GM11168 (cell line): ENCODE data around the gene LHX3.
"Not testable (repeated sequence)": the region's sequence is repeated elsewhere in the genome, so short reads cannot be mapped to it uniquely, and the experiment has no call there.

Experiments
- in situ Hi-C: fragments of 300-500 bp; cut with MboI; formaldehyde crosslinking; loops from one replicate; pipeline ENCODE4 v1.12.0; 2022; ENCODE audit warnings: low sequenced_read_pairs; ENCODE audit not compliant: unreplicated experiment

Gene LHX3

DNA sequence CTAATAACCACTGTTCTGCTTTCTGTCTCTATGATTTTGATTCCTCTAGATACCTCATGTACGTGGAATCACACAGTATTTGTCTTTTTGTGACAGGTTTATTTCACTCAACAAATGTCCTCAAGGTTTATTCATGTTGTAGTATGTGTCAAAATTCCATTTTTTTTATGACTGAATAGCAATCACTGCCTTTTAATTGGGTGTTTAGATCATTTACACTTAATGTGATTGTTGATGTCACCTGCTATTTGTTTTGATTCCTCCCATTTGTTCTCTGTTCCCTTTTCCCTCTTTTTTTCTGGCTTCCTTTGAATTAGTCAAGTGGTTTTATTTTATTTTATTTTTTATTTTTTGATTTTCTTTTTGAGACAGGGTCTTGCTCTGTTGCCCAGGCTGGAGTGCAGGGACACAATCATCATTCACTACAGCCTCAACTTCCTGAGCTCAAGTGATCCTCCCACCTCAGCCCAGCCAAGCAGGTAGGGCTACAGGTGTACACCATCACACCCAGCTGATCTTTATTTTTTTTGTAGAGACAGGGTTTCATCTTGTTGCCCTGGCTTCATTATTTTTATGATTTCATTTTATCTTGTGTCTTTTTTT, 41.6 kb downstream of the LHX3 start:
- in situ Hi-C loops = no loop called here

DNA sequence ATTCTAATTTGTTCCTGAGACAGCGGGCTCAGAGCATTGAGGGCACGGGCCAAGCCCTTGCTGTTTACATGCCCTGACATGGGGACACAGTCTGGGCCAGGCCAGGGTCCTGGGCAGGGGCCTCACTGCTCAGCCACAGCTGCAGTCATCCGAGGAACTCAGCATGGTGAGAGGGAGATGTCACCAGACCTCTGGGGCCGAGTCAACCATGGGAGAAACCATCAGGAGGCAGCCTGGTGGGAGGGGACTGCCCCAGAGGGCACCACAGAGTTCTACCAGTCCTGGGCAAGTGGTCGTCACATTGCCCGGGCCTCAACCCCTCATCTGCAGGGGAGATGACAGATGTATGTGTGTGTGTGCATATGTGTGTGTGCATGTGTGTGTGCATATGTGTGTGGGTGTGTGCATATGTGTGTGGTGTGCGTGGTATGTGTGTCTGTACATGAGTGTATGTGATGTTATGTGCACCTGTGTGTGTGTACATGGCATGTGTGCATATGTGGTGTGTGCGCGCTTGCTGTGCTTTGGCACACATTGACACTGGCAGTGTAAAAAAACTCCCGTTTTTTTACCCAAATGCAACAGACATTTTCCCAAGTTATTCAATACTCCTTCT, 43.8 kb downstream of the LHX3 start:
- in situ Hi-C loops = no loop called here

DNA sequence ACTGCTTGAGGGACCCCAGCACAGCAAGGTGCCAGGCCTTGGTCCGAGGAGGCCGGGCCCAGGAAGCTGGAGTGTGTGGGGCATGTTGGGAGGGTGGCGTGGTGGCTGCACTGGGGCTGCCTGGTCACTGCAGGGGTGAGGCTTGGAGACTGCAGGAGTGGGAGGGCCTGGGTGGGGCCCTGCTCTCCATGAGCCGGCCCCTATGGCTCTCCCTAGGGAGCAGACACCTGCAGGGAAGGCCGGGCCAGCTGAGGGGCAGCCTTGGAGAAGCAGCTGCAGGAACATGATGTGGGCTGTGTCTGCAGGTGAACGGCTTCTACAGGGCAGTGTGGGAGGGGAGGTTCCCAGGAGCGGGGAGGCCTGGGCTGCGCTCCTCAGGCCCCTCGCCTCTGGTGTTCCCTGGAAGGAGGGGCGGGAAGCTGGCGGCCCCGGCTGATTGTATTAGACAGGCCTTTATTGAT, 44.5 kb downstream of the LHX3 start:
- in situ Hi-C loops = no loop called here

DNA sequence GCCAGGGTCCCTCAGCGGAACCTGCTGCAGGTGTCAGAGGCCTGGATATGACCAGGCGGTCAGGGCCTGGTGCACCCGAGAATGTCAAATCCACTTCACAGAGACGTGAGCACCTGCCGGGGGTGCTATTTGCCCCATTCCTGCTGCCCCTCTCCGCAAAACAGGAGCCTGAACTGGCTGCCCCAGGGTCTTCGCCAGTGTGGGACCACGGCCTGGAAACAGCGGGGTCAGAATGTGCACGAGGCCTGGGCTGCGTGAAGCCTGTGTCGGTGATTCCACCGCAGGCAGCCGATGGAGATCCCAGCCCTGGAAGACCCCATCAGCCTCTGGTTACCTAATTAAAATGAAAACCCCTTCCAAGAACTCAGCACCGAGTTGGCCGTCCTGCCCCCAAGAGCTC, 45.1 kb downstream of the LHX3 start:
- in situ Hi-C loops = no loop called here

DNA sequence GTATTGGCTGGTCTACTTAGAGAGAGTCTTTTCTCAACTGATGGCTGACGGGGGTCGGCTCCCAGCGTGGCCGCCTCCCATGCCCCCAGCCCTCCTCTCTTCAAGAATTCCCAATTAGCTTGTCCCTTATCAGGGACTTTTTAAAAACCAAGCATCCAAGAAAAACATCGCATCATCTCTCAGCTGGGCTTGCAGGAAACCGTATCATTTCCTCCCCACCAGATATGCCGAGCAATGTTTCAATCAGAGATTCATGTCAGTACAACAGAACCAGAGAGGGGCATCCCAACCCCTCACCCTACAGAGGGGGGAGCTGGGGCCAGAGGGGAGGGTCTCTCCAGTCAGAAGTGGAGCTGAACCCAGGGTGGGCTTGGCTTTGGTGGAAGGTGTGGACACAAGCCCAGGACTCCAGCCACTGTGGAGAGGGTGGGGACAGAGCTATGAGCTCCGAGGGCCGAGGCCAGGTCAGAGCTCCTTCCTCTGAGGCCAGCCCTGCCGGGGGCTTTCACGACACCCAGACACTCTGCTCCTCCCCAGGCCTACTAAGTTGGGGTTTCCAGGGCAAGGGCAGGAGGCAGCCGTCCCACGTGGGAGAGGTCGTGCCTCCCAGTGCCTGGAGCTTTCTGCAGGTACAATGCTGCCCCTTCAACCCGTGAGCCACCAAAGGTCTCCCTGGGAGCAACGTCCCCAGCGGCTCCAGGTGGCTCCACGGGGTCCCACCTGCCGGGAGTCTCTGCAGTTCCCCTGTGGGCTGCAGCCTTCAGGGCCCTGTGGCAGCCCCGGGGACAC, 47.3 kb downstream of the LHX3 start:
- in situ Hi-C loops = no loop called here

DNA sequence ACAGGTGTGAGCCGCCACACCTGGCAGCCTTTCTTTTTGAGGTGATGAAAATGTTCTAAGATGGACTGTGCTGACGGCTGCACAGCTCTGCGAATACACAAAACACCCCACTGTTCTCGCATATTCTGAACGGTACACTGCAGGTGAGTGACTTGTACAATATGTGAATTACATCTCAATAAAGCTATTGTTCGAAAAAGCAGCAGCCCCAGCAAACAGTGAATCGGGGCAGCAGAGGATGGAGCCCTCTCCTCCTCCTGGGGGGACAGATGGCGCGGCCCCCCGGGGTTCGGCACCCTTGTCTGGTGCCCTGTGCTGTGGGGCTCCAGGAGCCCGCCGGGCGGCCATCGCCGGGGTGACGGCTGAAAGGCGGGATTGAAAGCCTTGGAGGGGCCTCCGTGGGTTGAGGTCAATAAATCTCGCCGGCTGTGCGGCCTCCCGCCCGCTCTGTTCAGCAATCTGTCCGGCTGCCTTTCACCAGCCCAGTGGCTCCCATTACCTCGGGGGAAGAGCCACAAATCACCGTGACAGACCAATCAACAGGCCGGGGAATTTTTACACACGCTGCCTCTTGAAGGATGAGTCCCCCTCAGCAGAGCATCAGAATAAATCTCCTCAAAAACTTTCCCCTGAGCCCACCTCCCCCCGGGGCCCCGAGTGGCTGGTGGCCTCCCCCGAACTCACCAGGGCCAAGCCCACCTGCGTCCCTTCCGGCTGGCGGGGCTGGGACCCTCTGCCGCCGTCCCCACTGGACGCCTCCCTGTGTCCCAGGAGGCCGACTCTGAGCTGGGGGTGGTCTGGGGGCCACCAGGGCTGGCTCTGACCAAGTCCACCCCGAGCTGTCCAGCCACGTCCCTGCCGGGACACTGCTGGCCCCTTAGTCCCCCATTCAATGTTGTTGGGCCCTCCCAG, 48.5 kb downstream of the LHX3 start:
- in situ Hi-C loops = no loop called here

DNA sequence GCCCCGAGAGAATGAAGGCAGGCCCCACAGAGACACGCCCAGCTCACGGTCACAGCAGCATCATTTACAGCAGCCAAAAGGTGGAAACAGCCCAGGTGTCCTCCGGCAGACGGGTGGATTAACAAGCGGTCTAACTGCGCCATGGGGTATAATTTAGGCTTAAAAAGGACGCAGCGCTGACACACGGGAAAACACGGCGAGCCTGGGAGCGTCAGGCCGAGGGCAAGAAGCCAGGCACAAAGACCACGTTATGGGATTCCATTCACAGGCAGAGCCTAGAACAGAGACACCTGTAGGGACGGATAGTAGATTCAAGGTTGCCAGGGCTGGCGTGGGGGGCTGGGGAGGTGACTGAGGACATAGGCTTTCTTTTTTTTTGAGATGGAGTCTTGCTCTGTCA, 49.4 kb downstream of the LHX3 start:
- in situ Hi-C loops = no loop called here

DNA sequence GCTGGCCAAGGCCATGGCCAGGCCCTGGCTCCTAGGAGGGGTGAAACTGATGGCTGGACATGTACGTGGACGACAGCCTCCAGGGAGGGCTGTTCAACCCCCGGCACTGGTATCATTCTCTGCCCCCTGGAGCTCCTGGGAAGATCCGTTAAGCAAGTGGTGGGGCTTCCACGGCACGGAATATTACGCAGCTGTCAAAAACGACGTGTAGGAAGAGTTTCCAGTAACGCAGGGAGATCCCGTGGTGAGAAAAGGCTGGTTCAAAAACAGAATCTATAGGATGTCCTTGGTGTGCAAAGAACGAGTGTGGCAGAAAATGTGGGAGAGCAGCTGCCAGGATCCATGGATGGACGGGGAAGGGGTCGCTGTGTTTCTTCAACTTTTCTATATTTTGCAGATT, 50.0 kb downstream of the LHX3 start:
- in situ Hi-C loops = no loop called here

DNA sequence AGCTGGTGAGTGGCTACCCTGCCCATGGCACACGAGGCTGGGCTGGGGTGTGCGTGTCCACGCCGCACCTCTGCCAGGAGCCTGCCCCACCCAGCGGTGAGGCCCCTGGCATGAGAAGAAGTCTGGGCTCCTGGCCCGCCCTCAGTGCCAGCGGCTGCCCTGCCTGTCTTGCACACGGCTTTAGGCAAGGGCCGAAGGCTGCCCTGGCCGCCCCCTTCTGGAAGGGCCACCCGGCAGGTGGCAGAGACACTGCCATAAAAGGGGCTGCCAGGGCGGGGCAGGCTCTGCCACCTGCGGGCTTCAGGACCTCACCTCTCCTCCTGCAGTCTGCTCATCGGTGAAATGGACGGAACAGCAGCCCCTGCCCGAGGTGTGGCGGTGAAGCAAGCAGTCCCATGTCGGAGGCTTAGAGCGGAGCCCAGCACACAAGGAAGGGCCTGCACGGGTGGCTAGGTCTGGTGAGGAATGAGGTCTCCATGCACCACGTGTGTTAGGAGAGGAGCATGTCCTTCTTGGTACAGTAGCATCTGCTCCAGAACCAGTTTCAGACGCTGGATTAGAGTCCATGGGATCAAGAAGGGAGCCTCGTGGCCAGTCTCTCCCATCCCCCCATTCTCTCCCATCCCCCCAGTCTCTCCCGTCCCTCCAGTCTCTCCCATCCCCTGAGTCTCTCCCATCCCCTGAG, 51.4 kb downstream of the LHX3 start:
- in situ Hi-C loops = no loop called here

DNA sequence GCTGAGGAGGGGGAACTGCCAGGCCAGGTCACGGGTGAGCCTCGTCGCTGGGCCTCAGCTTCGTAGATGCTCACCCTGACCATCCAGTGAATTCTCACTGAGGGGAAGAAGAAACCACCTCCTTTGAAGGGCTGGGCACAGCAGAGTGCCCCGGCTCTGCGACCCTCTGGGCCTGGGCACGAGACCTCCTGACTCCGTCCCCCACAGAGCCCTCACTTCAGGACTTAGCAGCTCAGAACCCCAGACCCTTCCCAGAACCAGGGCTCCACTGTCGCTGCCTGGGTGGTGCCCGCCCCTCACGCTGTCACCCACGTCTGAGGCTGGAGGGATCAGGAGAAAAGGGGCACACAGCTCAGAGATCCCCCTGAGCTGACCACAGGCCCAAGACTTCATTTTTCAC, 52.0 kb downstream of the LHX3 start:
- in situ Hi-C loops = no loop called here

DNA sequence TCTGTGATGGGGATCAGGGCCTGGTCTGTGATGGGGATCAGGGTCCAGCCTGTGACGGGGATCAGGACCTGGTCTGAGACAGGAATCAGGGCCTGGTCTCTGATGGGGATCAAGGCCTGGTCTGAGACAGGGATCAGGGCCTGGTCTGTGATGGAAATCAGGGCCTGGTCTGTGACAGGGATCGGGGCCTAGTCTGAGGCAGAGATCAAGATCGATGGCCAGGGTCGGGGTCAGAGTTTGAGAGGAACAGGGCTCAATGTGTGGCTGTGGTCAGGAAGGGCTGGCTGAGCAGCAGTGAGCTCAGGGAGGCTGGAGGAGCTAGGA, 52.4 kb downstream of the LHX3 start:
- in situ Hi-C loops = no loop called here

DNA sequence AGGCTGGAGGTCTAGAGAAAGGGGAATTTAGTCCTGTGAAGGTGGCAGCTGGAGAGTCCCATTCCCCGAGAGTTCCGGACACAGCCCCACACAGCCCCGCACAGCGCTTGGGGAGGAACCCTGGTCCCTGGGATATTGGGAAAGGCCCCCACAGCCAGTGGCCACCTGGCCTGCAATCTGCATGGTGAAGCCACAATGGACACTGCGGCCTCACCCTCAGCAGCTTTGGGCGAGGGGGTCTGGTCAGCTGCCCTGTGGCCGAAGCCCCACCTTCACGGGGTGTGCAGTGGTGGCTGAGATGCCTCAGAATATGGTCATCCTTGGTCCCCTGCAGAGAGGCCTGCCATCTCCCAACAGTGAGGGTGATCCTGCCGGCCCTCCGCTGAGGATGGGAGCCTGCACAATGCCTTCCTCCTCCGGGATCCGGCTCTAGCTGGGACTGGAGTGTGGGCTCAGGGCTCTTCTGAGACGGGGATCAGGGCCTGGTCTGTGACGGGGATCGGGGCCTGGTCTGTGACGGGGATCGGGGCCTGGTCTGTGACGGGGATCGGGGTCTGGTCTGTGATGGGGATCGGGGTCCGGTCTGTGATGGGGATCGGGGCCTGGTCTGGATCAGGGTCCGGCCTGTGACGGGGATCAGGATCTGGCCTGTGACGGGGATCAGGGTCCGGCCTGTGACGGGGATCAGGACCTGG, 52.9 kb downstream of the LHX3 start:
- in situ Hi-C loops = no loop called here

DNA sequence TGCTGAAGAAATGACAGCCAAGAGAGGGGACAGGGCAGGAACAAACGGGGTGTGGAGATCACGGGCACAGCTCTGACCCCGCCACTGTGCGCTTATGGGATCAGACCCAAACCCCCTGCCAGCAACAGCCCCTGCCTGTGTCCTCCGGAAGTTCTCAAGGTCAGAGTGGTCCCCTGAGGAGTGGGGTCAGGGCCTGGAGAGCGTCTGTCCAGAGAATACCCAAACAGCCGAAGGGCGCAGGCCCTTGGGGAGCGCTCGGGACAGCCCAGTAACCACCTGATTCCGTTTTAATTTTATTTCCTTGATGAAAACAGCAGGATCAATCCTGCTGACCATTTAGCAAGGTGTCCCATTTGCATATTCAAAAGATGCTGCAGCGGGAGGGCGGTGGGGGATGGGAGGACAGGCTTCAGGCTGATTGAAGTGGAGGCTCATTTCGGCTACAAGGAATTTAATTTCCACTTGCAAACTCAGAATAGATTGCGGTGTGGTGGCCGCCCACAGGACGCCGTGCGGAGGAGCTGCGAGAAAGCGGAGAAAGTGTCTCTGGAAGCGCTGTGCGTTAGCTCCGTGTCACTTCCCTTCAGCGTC, 53.6 kb downstream of the LHX3 start:
- in situ Hi-C loops = no loop called here

DNA sequence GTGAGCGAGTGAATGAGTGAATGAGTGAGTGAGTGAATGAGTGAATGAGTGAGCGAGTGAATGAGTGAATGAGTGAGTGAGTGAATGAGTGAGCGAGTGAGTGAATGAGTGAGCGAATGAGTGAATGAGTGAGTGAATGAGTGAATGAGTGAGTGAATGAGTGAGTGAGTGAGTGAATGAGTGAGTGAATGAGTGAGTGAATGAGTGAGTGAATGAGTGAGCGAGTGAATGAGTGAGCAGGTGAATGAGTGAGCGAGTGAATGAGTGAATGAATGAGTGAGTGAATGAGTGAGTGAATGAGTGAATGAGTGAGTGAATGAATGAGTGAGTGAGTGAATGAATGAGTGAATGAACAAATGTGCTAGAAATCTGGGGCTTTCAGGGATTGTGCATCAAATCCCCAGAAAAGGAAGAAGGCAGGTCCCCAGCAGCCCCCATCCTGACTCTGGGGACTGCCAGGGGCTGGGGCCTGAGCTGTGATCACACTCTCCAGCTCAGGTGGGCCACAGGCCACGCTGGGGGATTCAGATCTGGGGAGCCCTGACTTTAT, 54.2 kb downstream of the LHX3 start:
- in situ Hi-C loops = not testable (repeated sequence)

DNA sequence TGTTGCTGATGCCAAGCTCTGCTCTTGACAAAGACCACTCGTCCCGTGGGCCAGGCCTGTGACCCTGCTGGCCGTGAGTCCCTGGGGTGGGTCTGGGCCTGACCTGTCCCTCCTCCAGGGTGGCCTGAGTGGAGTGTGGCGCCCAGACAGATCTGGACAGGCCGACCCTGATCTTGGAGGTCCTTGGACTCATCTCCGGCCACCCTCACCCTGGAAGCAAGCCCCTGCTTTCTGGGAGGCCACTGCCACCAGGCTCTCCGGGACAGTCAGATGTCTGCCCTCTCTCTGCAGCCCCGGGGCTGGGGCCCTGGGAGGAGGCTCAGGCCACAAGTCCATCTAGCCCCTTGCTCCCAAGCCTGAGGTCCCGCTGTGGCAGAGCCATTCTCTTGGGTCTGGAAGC, 55.1 kb downstream of the LHX3 start:
- in situ Hi-C loops = no loop called here

DNA sequence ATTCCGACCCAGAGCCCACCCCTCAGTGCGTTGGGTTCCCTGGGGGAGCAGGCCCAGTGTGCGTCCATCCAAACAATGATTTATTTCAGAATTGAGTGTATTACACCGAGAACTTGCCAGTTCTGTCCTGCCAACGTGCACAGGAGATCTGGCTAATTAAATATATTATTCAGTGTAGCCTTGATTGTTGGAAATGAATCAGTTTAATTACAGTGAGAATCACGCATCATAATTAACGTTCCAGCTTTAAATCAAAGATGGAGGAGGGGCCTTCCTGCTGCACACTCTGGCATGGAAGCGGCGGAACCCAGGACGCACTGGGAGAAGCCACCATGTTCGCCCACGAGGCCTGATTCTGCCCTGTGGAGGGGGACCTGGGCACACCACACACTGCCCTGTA, 55.6 kb downstream of the LHX3 start:
- in situ Hi-C loops = no loop called here

DNA sequence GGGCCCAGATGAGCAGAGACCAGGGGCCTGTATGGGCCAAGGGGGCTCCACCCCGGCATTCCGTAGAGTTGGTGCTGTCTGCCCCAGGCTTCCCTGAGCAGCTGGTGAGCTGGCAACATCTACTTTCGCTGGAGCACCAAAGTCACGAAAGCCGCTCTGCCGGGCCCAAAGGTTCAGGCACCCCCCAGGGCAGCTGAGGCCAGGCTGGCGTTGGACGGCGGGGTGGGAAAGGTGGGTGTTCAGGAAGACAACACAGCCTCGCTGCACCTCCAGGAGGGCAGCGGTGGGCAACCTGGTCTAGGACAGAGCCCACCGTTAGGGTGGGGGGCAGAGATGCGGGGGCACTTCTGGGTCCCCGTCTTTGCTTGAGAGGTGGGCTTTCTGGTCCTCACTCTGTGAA, 56.2 kb downstream of the LHX3 start:
- in situ Hi-C loops = no loop called here

DNA sequence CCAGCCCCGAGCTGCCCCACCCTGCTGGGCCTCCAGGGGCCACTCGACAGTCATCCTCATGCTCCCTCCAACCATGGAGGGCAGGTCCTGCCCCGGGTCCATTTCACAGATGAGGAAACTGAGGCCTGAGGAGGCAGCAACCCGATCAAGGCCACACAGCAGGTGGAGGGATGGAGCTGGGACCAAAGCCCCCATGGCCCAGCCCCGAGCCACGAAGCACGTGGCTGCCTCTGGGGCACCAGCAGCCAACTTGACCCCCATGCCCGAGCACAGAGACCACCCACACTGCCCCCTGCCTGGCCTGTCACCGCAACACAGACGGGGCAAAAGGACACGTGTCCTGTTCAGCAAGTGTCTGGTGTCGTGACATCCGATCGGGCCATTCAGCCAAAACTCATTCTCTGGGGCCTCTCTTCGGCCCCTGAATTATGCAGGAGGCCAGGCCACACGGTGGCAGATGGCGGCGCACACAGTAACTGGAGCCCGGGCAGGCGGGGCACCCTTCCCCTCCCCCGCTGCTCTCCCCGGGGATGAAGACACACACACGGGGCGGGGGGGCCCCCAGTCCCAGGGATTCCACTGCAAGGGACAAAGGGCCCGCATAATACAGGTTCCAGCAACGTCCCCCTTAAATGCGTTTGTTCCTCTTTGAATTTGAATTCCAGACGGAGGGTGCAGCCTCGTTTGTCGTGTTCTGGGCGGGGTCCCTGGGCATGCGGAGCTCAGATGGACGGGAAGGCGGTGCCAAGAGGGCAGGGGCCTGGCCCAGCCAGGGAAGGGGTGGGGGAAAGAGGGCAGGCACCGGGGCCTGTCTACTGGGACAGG, 56.8 kb downstream of the LHX3 start:
- in situ Hi-C loops = no loop called here
